A549 treated with RU486 at 1 μM for 4 hours (cell line): ENCODE results near the gene PCDHGA10. TPM values are rescaled to one million over a fixed set of nuclear protein-coding genes. Genes with fewer than 3 reads are reported as not detected.

Source experiments
- total RNA-seq: library from RNA; stranded (reverse); fragments of 200-300 nt; extraction: Qiagen RNA extraction; gene quantifications from 5 replicates; pipeline ENCODE4 v1.2.3, GENCODE V29; 2022; ENCODE audit warnings: low read depth

Gene PCDHGA10
- total RNA-seq, 1 experiment from 2014 or later: not detected

Other genes with a start within 250 kb of the PCDHGA10 start
- gene PCDHB7, start 240.3 kb upstream of the PCDHGA10 start, total RNA-seq: not detected in 5 replicates
- gene PCDHB8, start 235.2 kb upstream of the PCDHGA10 start, total RNA-seq: 0.25 to 0.43 TPM (median 0.34 TPM) in 5 replicates
- gene PCDHB16, start 230.6 kb upstream of the PCDHGA10 start, total RNA-seq: 0.04 to 0.30 TPM (median 0.07 TPM) in 5 replicates
- 0.03 to 0.06 TPM in 2 of 5 replicates, not detected in the others for gene PCDHB9, start 225.8 kb upstream of the PCDHGA10 start, total RNA-seq
- 0.06 TPM in 2 of 5 replicates, not detected in the others for gene PCDHB10, start 220.6 kb upstream of the PCDHGA10 start, total RNA-seq
- gene PCDHB11, start 213.4 kb upstream of the PCDHGA10 start, total RNA-seq: 0.06 to 0.14 TPM (median 0.07 TPM) in 4 of 5 replicates, not detected in the other
- 0.05 to 0.09 TPM in 2 of 5 replicates, not detected in the others for gene PCDHB12, start 204.3 kb upstream of the PCDHGA10 start, total RNA-seq
- 0.06 to 0.12 TPM (median 0.09 TPM) in 5 replicates for gene PCDHB13, start 199.1 kb upstream of the PCDHGA10 start, total RNA-seq
- gene PCDHB14, start 189.6 kb upstream of the PCDHGA10 start, total RNA-seq: 0.07 to 0.21 TPM (median 0.09 TPM) in 5 replicates
- 0.06 to 0.10 TPM (median 0.08 TPM) in 3 of 5 replicates, not detected in the others for gene PCDHB15, start 167.6 kb upstream of the PCDHGA10 start, total RNA-seq
- not detected in 5 replicates for gene SLC25A2, start 108.9 kb upstream of the PCDHGA10 start, total RNA-seq
- 53.0 to 78.7 TPM (median 74.4 TPM) in 5 replicates for gene TAF7, start 92.2 kb upstream of the PCDHGA10 start, total RNA-seq
- gene PCDHGA1, start 82.5 kb upstream of the PCDHGA10 start, total RNA-seq: 0.31 to 0.42 TPM (median 0.35 TPM) in 5 replicates
- 0.38 to 0.87 TPM (median 0.47 TPM) in 5 replicates for gene PCDHGA2, start 74.2 kb upstream of the PCDHGA10 start, total RNA-seq
- 0.03 TPM in 1 of 5 replicates, not detected in the others for gene PCDHGA3, start 69.2 kb upstream of the PCDHGA10 start, total RNA-seq
- 1.2 to 2.3 TPM (median 1.9 TPM) in 5 replicates for gene PCDHGB1, start 62.9 kb upstream of the PCDHGA10 start, total RNA-seq
- gene PCDHGA4, start 58.0 kb upstream of the PCDHGA10 start, total RNA-seq: 0.06 to 0.19 TPM (median 0.09 TPM) in 5 replicates
- 0.08 TPM in 2 of 5 replicates, not detected in the others for gene PCDHGB2, start 53.0 kb upstream of the PCDHGA10 start, total RNA-seq
- 0.07 to 0.30 TPM (median 0.13 TPM) in 5 replicates for gene PCDHGA5, start 48.8 kb upstream of the PCDHGA10 start, total RNA-seq
- gene PCDHGB3, start 42.7 kb upstream of the PCDHGA10 start, total RNA-seq: 0.17 to 0.30 TPM (median 0.23 TPM) in 5 replicates
- gene PCDHGA6, start 39.1 kb upstream of the PCDHGA10 start, total RNA-seq: 0.14 to 0.27 TPM (median 0.23 TPM) in 5 replicates
- 0.67 to 1.1 TPM (median 0.88 TPM) in 5 replicates for gene PCDHGA7, start 30.2 kb upstream of the PCDHGA10 start, total RNA-seq
- gene PCDHGB4, start 25.3 kb upstream of the PCDHGA10 start, total RNA-seq: 0.56 to 1.1 TPM (median 0.93 TPM) in 5 replicates
- 0.03 TPM in 1 of 5 replicates, not detected in the others for gene PCDHGA8, start 20.4 kb upstream of the PCDHGA10 start, total RNA-seq
- gene PCDHGB5, start 15.0 kb upstream of the PCDHGA10 start, total RNA-seq: 2.0 to 3.0 TPM (median 2.5 TPM) in 5 replicates
- gene PCDHGA9, start 10.2 kb upstream of the PCDHGA10 start, total RNA-seq: 0.03 to 0.05 TPM (median 0.04 TPM) in 3 of 5 replicates, not detected in the others
- gene PCDHGB6, start 5.0 kb upstream of the PCDHGA10 start, total RNA-seq: 0.06 to 0.15 TPM (median 0.09 TPM) in 5 replicates
- 0.05 to 0.11 TPM (median 0.07 TPM) in 5 replicates for gene PCDHGB7, start 4.7 kb downstream of the PCDHGA10 start, total RNA-seq
- 0.06 TPM in 1 of 5 replicates, not detected in the others for gene PCDHGA11, start 8.1 kb downstream of the PCDHGA10 start, total RNA-seq
- 0.02 to 0.05 TPM in 2 of 5 replicates, not detected in the others for gene PCDHGA12, start 17.5 kb downstream of the PCDHGA10 start, total RNA-seq
- 6.1 to 7.8 TPM (median 7.0 TPM) in 5 replicates for gene PCDHGC3, start 63.0 kb downstream of the PCDHGA10 start, total RNA-seq
- not detected in 5 replicates for gene PCDHGC4, start 72.0 kb downstream of the PCDHGA10 start, total RNA-seq
- gene PCDHGC5, start 76.1 kb downstream of the PCDHGA10 start, total RNA-seq: 0.02 to 0.09 TPM in 2 of 5 replicates, not detected in the others
- gene DIAPH1, start 206.0 kb downstream of the PCDHGA10 start, total RNA-seq: 94.4 to 103 TPM (median 98.2 TPM) in 5 replicates
- gene HDAC3, start 223.9 kb downstream of the PCDHGA10 start, total RNA-seq: 48.1 to 52.6 TPM (median 51.4 TPM) in 5 replicates
- 3.7 to 5.2 TPM (median 4.3 TPM) in 5 replicates for gene RELL2, start 224.0 kb downstream of the PCDHGA10 start, total RNA-seq
- 5.5 to 11.6 TPM (median 8.6 TPM) in 5 replicates for gene FCHSD1, start 238.4 kb downstream of the PCDHGA10 start, total RNA-seq